Upper lobe of left lung (tissue), 4 donors: Measurements from ENCODE around the gene WDR70.

Experiments
- EP300 ChIP-seq, 4 donors: sonication (generic); formaldehyde crosslinking; IDR thresholded peaks; one replicate each; pipeline ENCODE4 v1.5.1; 2017; ENCODE audit warnings: antibody characterized with exemption in 4 of 4, control low read depth in 2 of 4
- POLR2A ChIP-seq, 4 donors: fragments of 450-650 bp; IDR thresholded peaks; one replicate each; pipeline ENCODE4 v1.5.1; 2016 to 2017; ENCODE audit warnings: antibody characterized with exemption in 4 of 4, mild to moderate bottlenecking in 2 of 4
- POLR2AphosphoS5 ChIP-seq, 2 donors: sonication (generic); formaldehyde crosslinking; IDR thresholded peaks; one replicate each; pipeline ENCODE4 v1.5.1; 2017; ENCODE audit warnings: antibody characterized with exemption in 2 of 2
- TF ChIP-seq, protein P1 (sequence below), 6 experiments: fragments of 450-650 bp in 4 of 6; fragments of 200-600 bp in 2 of 6; sonication (generic) in 2 of 6; IDR thresholded peaks; one replicate each; pipeline ENCODE4 v1.5.1; 2016 to 2019; ENCODE audit warnings: antibody characterized with exemption in 6 of 6

DNA sequence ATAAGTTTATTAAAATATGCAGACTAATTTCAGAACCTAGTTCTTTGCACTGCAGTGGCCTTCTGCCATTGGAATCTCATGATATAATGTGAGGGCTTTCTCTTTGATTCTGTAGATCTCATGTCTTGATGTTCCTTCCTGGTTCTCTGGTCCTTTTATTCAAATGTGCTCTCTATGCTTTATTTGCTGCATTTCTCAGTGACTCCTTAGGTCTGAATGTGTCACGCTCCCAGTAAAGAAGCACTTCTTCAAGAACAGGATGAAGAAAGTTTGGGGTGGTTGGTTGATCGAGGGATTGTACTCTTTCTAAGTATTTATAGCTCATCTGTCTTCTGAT lies 338.1 kb downstream of the WDR70 start:
- no peak for TF ChIP-seq POLR2A (IDR thresholded peaks at IDR 0.05)
- TF ChIP-seq, protein P1, sequence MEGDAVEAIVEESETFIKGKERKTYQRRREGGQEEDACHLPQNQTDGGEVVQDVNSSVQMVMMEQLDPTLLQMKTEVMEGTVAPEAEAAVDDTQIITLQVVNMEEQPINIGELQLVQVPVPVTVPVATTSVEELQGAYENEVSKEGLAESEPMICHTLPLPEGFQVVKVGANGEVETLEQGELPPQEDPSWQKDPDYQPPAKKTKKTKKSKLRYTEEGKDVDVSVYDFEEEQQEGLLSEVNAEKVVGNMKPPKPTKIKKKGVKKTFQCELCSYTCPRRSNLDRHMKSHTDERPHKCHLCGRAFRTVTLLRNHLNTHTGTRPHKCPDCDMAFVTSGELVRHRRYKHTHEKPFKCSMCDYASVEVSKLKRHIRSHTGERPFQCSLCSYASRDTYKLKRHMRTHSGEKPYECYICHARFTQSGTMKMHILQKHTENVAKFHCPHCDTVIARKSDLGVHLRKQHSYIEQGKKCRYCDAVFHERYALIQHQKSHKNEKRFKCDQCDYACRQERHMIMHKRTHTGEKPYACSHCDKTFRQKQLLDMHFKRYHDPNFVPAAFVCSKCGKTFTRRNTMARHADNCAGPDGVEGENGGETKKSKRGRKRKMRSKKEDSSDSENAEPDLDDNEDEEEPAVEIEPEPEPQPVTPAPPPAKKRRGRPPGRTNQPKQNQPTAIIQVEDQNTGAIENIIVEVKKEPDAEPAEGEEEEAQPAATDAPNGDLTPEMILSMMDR (IDR thresholded peaks at IDR 0.05), result no peak
- TF ChIP-seq EP300 (IDR thresholded peaks at IDR 0.05), result no peak
- TF ChIP-seq POLR2AphosphoS5 (IDR thresholded peaks at IDR 0.05), result no peak
